HepG2 (cell line): Measurements from ENCODE around the gene EIF6. TPM values are rescaled to one million over a fixed set of nuclear protein-coding genes. Genes with fewer than 3 reads are reported as not detected.
A peak's percentile ranks its signal among the peaks of the same experiment; 100 is the strongest.

Experiments used
- AGO2 ChIP-seq: fragments of 200-400 bp; formaldehyde crosslinking; optimal IDR thresholded peaks from 2 replicates; pipeline ENCODE3; 2017; ENCODE audit warnings: mild to moderate bottlenecking, low read depth, low read length, moderate library complexity
- ELF4 ChIP-seq: sonication (generic); formaldehyde crosslinking; IDR thresholded peaks from 2 replicates; pipeline ENCODE4 v1.5.0; 2020; ENCODE audit warnings: missing genetic modification reagents, mild to moderate bottlenecking, moderate library complexity, borderline replicate concordance
- HDAC1 ChIP-seq: sonication (generic); formaldehyde crosslinking; IDR thresholded peaks from 2 replicates; pipeline ENCODE4 v1.5.1; 2020; ENCODE audit warnings: mild to moderate bottlenecking, missing genetic modification reagents
- JUN ChIP-seq: sonication (generic); formaldehyde crosslinking; IDR thresholded peaks from 2 replicates; pipeline ENCODE4 v1.4.0; 2020; ENCODE audit warnings: mild to moderate bottlenecking, missing genetic modification reagents
- KDM5B ChIP-seq: sonication (generic); formaldehyde crosslinking; IDR thresholded peaks from 2 replicates; pipeline ENCODE4 v1.4.0; 2020; ENCODE audit warnings: missing genetic modification reagents, mild to moderate bottlenecking, borderline replicate concordance
- KLF9 ChIP-seq: IDR thresholded peaks from 2 replicates; pipeline ENCODE4 v1.6.1; 2016; ENCODE audit warnings: low read depth
- MBD4 ChIP-seq: IDR thresholded peaks from 2 replicates; pipeline ENCODE4 v1.6.1; 2012; ENCODE audit warnings: low read length, inconsistent platforms, borderline replicate concordance
- POGZ ChIP-seq: sonication (generic); formaldehyde crosslinking; IDR thresholded peaks from 2 replicates; pipeline ENCODE4 v1.4.0; 2020; ENCODE audit warnings: mild to moderate bottlenecking, missing genetic modification reagents
- PRMT3 ChIP-seq: sonication (generic); formaldehyde crosslinking; IDR thresholded peaks from 2 replicates; pipeline ENCODE4 v1.8.1; 2022; ENCODE audit warnings: low read depth, mild to moderate bottlenecking, moderate library complexity, missing genetic modification reagents, borderline replicate concordance
- SSRP1 ChIP-seq: IDR thresholded peaks from 2 replicates; pipeline ENCODE4 v1.6.1; 2016; ENCODE audit warnings: control low read depth
- TBX3 ChIP-seq: fragments of 450-650 bp; IDR thresholded peaks from 2 replicates; pipeline ENCODE4 v1.6.1; 2017; ENCODE audit warnings: antibody characterized with exemption, mild to moderate bottlenecking, inconsistent platforms, borderline replicate concordance
- ZBTB38 ChIP-seq: sonication (generic); formaldehyde crosslinking; IDR thresholded peaks from 2 replicates; pipeline ENCODE4 v1.5.1; 2020; ENCODE audit warnings: mild to moderate bottlenecking, missing genetic modification reagents
- ZBTB7B ChIP-seq: sonication (generic); formaldehyde crosslinking; IDR thresholded peaks from 2 replicates; pipeline ENCODE4 v1.4.0; 2020; ENCODE audit warnings: missing genetic modification reagents
- ZC3H13 ChIP-seq: sonication (generic); formaldehyde crosslinking; IDR thresholded peaks from 2 replicates; pipeline ENCODE4 v1.8.1; 2023; ENCODE audit warnings: mild to moderate bottlenecking, missing genetic modification reagents, moderate library complexity
- ZEB1 ChIP-seq: IDR thresholded peaks from 2 replicates; pipeline ENCODE4 v1.6.1; 2012; ENCODE audit warnings: mild to moderate bottlenecking, low read depth, inconsistent platforms; ENCODE audit not compliant: insufficient replicate concordance
- ZMYM3 ChIP-seq: sonication (generic); formaldehyde crosslinking; IDR thresholded peaks from 2 replicates; pipeline ENCODE4 v1.5.1; 2020; ENCODE audit warnings: mild to moderate bottlenecking, missing genetic modification reagents
- ZNF17 ChIP-seq: sonication (generic); formaldehyde crosslinking; IDR thresholded peaks from 2 replicates; pipeline ENCODE4 v1.5.0; 2020; ENCODE audit warnings: mild to moderate bottlenecking, missing genetic modification reagents
- ZNF343 ChIP-seq: sonication (generic); formaldehyde crosslinking; IDR thresholded peaks from 2 replicates; pipeline ENCODE4 v1.4.0; 2020; ENCODE audit warnings: mild to moderate bottlenecking, missing genetic modification reagents
- ZNF546 ChIP-seq: sonication (generic); formaldehyde crosslinking; conservative IDR thresholded peaks from 2 replicates; pipeline ENCODE4 v1.8.1; 2023; ENCODE audit warnings: mild to moderate bottlenecking, missing genetic modification reagents
- ZNF549 ChIP-seq: sonication (generic); formaldehyde crosslinking; IDR thresholded peaks from 2 replicates; pipeline ENCODE4 v1.5.0; 2020; ENCODE audit warnings: missing genetic modification reagents
- ZNF550 ChIP-seq: sonication (generic); formaldehyde crosslinking; IDR thresholded peaks from 2 replicates; pipeline ENCODE4 v1.4.0; 2020; ENCODE audit warnings: mild to moderate bottlenecking, missing genetic modification reagents, borderline replicate concordance
- ZNF629 ChIP-seq: sonication (generic); formaldehyde crosslinking; conservative IDR thresholded peaks from 2 replicates; pipeline ENCODE4 v1.5.0; 2020; ENCODE audit warnings: missing genetic modification reagents
- ZNF644 ChIP-seq: IDR thresholded peaks from 2 replicates; pipeline ENCODE4 v1.6.1; 2016; ENCODE audit warnings: low read depth
- ZNF674 ChIP-seq: sonication (generic); formaldehyde crosslinking; IDR thresholded peaks from 2 replicates; pipeline ENCODE4 v1.5.0; 2020; ENCODE audit warnings: low read depth, mild to moderate bottlenecking, missing genetic modification reagents
- ZNF724P ChIP-seq: sonication (generic); formaldehyde crosslinking; IDR thresholded peaks from 2 replicates; pipeline ENCODE4 v1.8.0; 2022; ENCODE audit warnings: missing genetic modification reagents, borderline replicate concordance
- ZNF772 ChIP-seq: sonication (generic); formaldehyde crosslinking; IDR thresholded peaks from 2 replicates; pipeline ENCODE4 v1.5.0; 2020; ENCODE audit warnings: mild to moderate bottlenecking, missing genetic modification reagents
- ZNF775 ChIP-seq: sonication (generic); formaldehyde crosslinking; IDR thresholded peaks from 2 replicates; pipeline ENCODE4 v1.4.0; 2020; ENCODE audit warnings: missing genetic modification reagents, mild to moderate bottlenecking, moderate library complexity, borderline replicate concordance
- polyA plus RNA-seq, 8 experiments: library from polyadenylated mRNA; depleted of rRNA in 3 of 8; stranded (reverse) in 7 of 8; unstranded in 1 of 8; fragments of >200 nt; fragmentation: Illumina TruSeq in 4 of 8; extraction: Trizol in 4 of 8; gene quantifications; 2 replicates each; pipeline versions ENCODE4 v1.2.1 to v1.2.3, GENCODE V29; 2011 to 2016; ENCODE audit warnings: low read depth in 4 of 8, missing spikeins in 1 of 8, mixed read lengths in 1 of 8; ENCODE audit not compliant: insufficient read depth in 1 of 8
- total RNA-seq, 5 experiments: library from RNA; depleted of rRNA; stranded (reverse); fragments of >200 nt; fragmentation: Illumina TruSeq; extraction: Trizol; gene quantifications; 2 replicates each; pipeline ENCODE4 v1.2.3, GENCODE V29; 2016; ENCODE audit warnings: low read depth in 1 of 5
- TF ChIP-seq, protein P1 (sequence below): sonication (generic); formaldehyde crosslinking; IDR thresholded peaks from 2 replicates; pipeline ENCODE4 v1.8.0; 2022; ENCODE audit warnings: missing genetic modification reagents, low read depth, mild to moderate bottlenecking, borderline replicate concordance
- TF ChIP-seq, protein P2 (sequence below): sonication (generic); formaldehyde crosslinking; IDR thresholded peaks from 2 replicates; pipeline ENCODE4 v1.5.0; 2020; ENCODE audit warnings: mild to moderate bottlenecking, missing genetic modification reagents

The EIF6 gene
- total and polyA plus RNA-seq, 2 of the 13 experiments (the other 11 are each of a cell fraction or from before 2014, with no cell fraction given) = 462 to 466 TPM

- TF ChIP-seq ELF4 (no peak), KDM5B (CRISPR knock-in tag) (peak; percentile 69; the same call in 1 of the 2 replicates), ZNF724P (CRISPR knock-in tag) (no peak), ZNF546 (CRISPR knock-in tag) (no peak), ZNF550 (CRISPR knock-in tag) (no peak), ZEB1 (peak; percentile 77), ZNF343 (CRISPR knock-in tag) (0 out of 2 replicates have a peak, but pooled peaks have one; percentile 59), AGO2 (no peak), ZC3H13 (no peak), ZBTB7B (no peak), POGZ (CRISPR knock-in tag) (peak; percentile 44; the same call in 1 of the 2 replicates), ZNF17 (CRISPR knock-in tag) (no peak; the same call in 1 of the 2 replicates), ZNF775 (CRISPR knock-in tag) (no peak), ZNF629 (CRISPR knock-in tag) (0 out of 2 replicates have a peak, but pooled peaks have one; percentile 25), TBX3 (no peak), SSRP1 (CRISPR knock-in tag) (no peak), MBD4 (no peak), ZMYM3 (CRISPR knock-in tag) (0 out of 2 replicates have a peak, but pooled peaks have one; percentile 4), ZNF772 (CRISPR knock-in tag) (no peak), ZNF644 (CRISPR knock-in tag) (peak; percentile 76; the same call in 1 of the 2 replicates), KLF9 (CRISPR knock-in tag) (no peak), HDAC1 (CRISPR knock-in tag) (no peak), ZNF674 (no peak), JUN (CRISPR knock-in tag) (peak; percentile 50; the same call in 1 of the 2 replicates), ZBTB38 (CRISPR knock-in tag) (no peak; the same call in 1 of the 2 replicates), ZNF549 (CRISPR knock-in tag) (no peak), PRMT3 (CRISPR knock-in tag) (no peak)
- TF ChIP-seq, protein P1, sequence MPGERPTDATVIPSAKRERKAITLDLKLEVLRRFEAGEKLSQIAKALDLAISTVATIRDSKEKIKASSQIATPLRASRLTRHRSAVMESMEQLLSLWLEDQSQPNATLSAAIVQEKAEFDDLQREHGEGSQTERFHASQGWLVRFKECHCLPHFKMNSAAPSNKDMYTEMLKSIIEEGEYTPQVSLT (CRISPR knock-in tag) = no peak
- TF ChIP-seq, protein P2, sequence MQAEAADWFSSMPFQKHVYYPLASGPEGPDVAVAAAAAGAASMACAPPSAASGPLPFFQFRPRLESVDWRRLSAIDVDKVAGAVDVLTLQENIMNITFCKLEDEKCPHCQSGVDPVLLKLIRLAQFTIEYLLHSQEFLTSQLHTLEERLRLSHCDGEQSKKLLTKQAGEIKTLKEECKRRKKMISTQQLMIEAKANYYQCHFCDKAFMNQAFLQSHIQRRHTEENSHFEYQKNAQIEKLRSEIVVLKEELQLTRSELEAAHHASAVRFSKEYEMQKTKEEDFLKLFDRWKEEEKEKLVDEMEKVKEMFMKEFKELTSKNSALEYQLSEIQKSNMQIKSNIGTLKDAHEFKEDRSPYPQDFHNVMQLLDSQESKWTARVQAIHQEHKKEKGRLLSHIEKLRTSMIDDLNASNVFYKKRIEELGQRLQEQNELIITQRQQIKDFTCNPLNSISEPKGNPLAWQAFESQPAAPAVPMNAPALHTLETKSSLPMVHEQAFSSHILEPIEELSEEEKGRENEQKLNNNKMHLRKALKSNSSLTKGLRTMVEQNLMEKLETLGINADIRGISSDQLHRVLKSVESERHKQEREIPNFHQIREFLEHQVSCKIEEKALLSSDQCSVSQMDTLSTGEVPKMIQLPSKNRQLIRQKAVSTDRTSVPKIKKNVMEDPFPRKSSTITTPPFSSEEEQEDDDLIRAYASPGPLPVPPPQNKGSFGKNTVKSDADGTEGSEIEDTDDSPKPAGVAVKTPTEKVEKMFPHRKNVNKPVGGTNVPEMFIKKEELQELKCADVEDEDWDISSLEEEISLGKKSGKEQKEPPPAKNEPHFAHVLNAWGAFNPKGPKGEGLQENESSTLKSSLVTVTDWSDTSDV (CRISPR knock-in tag) = no peak
Measured at GRCh38 chr20:35269055-35269781, 15.4 kb downstream of the EIF6 start (continued).
